Measurements from ENCODE around the gene OASL.
"Not testable (repeated sequence)": the region's sequence is repeated elsewhere in the genome, so short reads cannot be mapped to it uniquely, and the experiment has no call there.

The OASL gene

DNA sequence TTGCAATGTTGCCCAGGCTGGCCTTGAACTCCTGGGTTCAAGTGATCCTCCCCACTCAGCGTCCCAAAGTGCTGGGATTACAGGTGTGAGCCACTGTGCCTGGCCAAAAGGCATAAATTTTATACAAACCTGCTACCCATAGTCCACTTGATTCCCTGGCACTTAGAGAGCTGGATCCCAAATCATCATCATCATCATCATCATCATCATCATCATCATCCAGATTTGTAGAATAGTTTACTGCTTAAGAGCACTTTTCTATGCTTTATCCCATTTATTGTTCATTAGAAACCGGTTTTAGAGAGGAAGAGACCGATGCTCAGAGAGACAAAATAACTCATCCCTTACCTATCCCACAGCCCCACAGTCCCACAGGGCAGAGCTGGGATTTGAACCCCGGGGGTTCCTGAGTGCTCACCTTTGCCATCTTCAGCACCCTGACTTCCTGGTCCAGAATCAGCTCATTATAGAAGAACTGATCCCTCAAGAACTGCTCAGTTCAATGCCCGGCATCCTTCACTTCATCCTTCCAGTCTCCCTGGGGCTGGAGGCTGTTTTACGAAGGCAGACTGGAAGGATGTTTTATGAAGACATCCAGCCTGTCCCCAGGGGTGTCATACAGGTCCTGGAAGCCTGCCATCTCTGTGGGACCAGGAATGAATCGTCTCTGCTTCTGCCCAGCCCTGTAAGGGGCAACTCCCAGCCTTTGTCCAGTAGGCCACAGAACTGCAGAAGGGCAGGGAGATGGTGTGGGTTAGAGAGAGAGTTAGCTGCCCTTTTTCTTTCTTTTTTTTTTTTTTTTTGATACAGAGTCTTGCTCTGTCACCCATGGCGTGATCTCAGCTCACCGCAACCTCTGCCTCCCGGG is 20.2 kb upstream of the OASL start:
- no peak for DNase-seq

DNA sequence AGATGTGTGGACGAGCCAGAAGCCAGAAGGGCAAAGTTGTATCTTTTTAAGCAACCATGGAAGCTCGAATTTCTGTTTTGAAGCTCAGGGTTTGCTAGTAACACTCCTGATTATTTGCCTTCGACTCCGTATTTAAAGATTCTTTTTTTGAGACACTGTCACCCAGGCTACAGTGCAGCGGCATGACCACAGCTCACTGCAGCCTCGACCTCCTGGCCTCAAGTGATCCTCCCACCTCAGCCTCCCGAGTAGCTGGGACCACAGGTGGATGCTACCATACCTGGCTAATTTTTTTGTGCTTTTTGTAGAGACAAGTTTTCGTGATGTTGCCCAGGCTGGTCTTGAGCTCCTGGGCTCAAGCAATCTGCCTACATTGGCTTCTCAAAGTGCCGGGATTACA is 18.7 kb upstream of the OASL start:
- DNase-seq, result no peak

DNA sequence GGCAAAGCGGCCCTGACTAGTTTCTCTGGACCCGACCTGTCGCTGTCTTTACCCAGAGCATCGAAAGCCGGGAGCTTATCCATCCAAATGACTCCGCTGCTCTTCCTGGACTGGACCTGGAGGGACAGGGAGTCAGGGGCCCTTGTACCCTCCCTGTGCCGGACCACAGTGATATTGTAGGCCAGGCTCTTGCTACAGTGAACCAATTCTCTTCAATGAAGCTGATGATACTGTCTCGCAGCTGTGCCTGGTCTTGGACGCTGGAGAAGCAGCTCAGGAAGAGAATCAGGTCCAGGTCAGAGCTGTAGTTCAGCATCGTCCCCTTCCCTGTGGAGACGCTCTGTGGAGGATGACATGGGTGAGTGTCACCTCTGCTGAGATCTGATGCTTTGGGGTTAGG is 14.7 kb upstream of the OASL start:
- no peak for DNase-seq

DNA sequence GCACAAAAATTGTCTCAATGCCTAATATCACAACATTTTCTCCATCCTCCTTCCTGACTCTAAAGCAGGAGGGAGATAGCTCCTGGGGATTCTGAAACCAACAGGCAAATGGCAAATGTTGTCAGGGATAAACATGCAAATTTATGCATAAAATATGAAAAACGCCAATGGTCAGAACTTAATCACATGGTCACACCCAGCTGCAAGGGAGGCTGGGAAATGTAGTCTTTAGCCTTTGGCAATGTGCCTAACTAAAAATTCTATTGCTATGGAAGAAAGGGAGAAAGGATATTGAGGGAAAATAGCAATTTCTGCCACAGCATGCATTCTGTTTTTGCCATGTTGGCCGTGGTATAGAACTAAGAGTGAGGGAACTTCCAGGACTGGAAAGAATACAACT is 11.7 kb upstream of the OASL start:
- DNase-seq, result no peak

DNA sequence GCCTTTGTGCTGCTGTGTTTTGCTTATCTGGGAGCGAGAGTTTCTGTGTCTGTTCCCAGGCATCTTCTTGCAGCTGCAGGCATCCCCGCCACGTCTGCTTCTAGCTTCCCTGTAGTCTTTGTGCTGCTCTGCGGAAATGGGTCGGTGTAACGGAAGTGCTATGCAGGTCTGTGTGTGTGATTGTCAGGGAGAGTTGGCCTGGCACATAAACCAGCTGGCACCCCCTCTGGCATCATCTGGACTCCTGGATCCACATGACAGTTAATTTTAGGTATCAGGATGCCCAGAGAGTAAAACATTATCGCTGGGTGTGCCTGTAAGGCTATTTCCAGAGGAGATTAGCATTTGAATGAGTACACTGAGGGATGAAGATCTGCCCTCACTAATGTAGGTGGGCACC is 9.4 kb upstream of the OASL start:
- DNase-seq, result no peak

DNA sequence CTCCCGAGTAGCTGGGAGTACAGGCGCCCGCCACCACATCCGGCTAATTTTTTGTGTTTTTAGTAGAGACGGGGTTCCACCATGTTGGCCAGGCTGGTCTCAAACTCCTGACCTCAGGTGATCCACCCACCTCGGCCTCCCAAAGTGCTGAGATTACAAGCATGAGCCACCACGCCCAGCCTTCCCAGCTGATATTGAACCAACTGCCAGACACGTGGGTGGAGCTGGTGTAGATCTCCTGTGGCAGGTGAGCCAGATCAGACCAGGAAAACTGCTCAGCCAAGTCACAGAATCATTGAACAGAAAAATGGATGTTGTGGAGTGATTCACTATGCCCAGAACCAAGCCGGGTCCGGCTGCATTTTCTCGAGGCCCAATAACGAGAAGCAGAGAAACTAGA is 8.4 kb upstream of the OASL start:
- not testable (repeated sequence) for DNase-seq

DNA sequence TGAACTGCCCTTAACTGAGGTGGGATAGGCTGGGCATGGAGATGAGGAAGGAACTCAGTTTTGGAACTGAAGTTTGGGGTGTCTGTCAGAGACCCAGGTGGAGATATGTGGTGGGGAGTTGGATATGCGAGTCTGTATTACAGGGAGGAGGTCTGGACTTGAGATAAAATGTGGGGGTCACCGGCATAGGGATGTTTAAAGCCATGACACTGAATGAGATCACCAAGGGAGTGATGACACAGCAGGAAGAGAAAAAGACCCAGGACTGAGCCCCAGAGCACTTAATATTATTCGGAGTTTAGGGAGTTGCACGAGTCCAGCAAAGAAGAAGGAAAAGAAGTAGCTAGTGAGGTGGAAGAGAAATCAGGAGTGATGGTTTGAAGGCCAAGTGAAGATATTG is 4.0 kb upstream of the OASL start:
- DNase-seq, result no peak

DNA sequence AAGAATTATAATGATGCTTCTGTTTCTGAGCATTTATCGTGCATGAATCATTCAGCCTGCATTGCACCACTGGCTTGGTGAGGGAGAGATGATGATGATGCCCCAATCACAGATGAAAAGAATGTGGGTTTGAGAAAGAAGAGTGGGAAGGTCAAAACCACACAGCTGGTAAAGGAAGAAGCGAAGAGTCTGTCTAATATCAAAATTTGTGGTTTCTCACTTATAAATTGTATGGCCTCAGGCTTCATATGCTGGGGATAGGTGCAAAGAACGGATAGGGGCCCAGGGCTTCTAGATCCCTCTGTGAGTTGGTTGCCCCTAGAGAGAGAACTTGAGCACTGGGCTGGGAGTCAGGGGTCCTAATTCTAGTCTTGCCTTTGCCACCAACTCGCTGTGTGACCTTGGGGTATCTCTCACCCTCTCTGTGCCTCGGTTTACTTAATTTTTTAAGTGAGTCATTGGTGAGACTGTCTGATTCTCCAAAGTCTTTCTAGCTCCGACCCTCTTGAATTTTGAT is 2.2 kb downstream of the OASL start:
- DNase-seq, result peak; percentile 66

DNA sequence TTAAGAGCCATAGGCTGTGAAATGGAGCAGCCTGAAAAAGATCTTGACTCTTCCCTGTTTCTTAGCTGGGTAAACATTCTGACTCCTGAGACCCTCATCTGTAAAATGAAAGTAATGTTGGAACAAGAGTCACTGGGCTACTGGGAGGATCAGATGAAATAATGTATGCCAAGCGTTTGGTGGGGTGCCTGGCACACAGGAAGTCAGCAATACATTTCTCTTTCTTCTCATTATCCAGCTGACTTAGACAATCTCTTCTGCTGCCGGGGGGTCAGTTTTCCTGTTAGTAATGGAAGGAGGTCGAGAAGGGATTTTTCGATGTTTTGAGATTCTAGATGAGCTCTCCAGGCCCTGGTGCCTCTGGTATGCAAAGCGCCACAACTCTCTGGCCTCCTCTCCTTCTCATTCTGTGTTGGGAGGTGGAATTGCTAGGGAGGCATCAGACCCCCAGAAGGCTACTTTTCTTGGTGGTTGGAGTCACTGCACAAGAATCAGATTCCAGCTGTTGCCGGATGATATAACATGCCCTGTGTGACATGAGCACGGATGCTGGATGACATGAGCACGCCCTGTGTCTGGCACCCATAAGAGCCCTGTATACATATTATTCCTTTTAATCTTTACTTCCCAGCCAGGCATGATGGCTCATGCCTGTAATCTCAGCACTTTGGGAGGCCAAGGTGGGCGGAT is 4.3 kb downstream of the OASL start:
- no peak for DNase-seq

DNA sequence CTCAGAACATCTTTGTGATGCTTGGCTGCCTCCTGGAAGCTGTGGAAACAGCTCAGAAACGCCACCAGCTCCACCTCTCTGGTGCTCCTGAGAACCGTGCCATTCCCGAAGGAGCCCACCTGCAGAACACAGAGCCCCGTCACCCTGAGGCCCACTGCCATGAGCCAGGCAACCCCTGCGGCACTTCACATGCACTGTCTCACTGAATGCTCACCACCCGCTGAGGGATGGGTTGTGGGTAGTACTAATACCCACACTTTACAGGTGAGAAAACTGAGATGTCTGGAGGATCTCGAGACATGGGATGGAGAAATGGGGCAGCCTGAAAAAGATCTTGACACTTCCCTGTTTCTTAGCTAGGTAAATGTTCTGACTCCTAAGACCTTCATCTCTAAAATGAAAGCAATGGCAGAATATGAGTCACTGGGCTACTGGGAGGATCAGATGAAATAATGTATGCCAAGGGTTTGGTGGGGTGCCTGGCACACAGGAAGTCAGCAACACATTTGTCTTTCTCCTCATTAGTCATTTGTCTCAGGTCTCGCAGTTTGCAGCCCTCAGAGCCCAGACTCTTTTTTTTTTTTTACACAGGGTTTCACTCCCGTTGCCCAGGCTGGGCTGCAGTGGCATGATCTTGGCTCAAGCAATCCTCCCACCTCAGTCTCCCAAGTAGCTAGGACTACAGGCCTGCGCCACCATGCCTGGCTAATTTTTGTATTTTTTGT is 5.3 kb downstream of the OASL start:
- DNase-seq, result peak; percentile 74

DNA sequence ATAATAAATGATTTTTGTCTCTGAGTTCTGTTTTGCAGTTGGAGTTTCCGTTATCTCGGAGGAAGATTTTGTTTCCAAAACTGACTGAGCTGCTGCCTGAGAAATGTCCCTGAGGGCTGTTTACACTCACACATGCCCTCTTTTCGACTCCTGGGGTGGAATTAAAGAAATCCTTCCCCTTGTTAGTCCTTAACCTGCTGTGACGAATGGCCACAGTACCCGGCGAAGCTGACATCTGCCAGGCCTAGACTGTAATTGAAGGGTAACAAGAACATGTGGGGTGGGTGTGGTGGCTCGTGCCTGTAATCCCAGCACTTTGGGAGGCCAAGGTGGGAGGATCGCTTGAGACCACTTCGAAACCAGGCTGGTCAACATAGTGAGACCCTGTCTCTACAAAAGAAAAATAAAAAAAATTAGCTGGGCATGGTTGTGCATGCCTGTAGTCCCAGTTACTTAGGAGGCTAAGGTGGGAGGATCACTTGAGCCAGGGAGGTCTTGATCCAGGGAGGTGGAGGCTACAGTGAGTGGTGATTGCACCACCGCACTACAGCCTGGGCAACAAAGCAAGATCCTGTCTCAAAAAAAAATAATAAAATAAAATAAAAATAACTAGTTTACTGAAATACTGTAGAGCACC is 8.4 kb downstream of the OASL start:
- no peak for DNase-seq

DNA sequence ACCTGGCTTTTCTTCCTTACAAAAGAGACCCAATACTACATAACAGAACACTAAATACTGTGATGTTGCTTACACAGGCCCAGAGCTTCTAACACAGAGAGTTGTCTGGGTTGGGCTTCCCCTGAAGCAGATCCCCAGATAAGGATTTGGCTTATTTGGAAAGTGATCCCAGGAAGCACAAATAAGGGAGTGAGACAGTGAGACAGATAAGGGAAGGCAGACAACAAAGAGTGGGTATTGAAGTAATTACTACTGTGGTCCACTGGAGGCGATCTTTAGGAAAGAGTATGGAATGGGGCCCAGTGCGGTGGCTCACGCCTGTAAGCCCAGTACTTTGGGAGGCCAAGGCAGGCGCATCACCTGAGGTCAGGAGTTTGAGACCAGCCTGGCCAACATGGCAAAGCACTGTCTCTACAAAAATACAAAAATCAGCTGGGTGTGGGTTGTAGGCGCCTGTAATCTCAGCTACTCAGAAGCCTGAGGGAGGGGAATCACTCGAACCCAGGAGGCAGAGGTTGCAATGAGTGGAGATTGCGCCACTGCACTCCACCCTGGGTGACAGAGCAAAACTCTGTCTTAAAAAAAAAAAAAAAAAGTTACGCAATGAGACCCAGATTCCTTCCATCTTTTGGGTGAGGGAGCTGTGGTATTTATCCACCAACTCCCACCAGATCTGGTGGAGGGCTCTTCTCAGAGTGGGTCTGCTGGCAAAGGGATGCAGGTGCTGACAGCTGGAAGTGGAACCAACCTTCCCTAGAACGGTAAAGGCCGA is 12.6 kb downstream of the OASL start:
- DNase-seq, result no peak

DNA sequence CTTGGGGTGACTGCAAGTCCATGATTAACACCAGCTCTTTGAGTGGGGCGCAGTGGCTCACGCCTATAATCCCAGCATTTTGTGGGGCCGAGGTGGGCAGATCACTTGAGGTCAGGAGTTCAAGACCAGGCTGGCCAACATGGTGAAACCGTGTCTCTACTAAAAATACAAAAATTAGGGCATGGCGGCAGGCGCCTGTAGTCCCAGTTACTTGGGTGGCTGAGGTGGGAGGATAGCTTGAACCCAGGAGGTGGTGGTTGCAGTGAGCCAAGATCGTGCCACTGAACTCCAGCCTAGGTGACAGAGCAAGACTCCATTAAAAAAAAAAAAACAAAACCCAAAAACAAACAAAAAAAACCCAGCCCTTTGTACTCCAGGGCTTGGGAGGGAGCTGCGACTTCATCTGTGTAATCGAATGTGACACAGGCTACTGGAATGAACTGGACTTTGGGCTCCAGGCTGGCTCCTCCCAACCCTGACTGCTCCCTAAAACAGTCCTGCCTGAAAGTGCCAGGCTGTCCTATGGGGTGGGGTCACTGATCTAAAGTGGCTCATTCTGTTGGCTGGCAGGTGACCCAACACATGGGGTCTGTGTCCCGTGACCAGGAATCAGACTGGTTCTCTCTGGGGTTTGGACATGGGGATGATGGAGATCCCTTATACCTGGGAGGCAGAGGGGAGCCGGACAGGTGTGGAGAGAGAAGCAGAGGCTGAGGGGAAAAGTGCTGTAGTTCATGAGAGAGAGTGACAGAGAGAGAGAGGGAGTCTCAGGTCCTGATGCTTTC is 13.4 kb downstream of the OASL start:
- DNase-seq, result no peak

DNA sequence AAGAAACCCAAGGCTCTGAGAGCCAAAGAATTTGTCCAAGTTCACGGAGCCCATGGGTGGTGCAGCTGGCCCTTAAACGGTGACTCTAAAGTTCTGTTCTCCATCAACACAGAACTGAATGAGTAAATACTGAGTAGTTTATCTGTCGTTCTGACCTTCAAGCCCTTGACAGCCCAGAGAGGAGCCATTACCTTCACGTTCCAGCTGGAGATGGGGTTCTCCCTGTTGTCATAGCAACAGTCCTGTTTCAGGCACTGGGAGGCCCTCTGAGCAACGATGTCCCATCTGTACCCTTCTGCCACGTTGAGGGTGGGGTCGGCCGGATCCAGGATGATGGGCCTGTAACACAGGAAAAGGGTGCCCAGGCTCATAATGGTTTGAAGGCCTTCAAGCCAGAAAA is 15.2 kb downstream of the OASL start:
- DNase-seq, result no peak

DNA sequence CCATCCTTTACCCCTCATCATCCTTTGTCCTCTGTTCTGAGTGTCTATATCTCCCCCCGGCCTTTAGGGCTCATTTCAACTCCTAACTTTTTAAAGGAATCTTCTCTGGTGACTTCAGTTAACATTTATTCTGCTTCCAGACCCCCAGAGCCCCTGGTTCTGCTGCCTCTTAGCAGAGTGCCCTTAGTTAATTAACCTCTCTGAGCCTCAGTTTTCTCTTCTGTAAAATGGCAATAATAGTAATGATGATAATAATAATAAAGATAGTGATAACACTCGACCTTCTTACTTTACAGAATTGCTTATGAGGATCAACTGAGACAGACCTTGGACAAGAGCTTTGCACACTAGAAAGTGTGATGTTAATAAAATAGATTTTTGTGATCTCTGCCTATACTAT is 16.3 kb downstream of the OASL start:
- no peak for DNase-seq

DNA sequence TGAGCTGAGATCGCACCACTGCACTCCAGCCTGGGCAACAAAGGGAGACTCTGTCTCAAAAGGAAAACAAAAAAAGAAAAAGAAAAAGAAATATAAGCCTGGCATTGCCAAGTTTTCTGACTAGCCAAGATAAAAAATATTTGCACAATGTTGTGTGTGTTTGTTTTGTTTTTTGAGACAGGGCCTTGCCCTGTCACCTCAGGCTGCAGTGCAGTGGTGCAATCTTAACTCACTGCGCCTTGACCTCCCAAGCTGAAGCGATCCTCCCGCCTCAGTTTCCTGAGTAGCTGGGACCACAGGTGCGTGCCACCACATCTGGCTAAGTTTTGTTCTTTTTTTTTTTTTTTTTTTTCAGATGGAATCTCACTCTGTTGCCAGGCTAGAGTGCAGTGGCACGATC is 17.3 kb downstream of the OASL start:
- DNase-seq, result no peak

DNA sequence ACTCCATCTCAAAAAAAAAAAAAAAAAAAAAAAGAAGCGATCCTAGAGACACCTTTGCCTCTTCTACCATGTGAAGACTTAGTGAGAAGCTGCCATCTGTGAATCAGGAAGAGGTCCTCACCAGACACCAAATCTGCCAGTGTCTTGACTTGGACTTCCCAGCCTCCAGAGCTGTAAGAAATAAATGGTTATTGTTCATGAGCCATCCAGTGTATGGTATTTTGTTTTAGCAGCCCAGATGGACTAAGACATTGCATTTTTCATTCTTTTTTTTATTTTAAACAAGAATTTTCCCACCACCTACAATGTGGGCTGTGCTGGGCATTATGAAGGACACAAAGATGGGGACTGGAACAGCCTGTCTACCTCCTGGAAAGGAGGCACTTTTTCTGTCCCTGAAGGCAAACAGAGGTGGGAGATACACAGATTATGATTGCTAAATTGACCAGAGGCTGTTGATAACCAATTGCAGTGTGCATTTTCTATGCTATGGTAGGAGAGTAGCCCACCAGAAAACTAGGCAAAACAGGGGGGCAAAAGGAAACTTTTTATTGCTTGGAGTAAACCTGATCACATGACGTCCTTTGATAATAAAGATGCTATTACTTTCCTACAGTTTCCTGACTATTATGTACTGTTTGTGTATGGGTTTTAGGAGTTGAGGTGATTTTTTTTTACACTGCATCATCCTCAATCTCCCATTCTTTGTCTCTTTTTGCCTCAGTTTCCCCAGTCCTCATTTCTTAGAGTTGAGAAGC is 20.0 kb downstream of the OASL start:
- DNase-seq, result no peak

DNA sequence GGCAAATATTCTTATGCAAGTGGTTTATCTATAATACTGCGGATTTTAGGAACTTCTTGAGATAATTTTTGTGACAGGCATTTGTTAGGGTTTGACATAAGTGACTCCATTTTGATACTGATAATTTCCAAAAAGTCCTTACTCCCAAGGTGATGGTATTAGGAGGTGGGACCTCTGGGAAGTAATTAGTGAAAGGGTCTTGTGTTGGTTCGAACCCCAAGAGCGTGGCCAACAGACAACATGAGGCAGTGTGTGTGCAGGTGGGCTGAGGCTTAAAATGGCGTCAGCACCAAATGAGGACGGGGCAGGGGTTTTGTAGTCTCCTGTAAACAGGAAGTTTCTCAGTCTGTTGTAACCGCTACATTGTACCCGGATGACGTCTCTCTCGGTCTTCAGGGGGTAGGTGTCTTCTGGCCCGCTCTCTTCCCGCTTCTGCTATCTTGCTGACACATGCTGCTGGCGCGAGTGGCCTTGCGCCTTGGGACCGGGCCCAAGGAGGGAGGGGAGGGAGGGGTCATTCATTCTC is 21.0 kb downstream of the OASL start:
- no peak for DNase-seq

DNA sequence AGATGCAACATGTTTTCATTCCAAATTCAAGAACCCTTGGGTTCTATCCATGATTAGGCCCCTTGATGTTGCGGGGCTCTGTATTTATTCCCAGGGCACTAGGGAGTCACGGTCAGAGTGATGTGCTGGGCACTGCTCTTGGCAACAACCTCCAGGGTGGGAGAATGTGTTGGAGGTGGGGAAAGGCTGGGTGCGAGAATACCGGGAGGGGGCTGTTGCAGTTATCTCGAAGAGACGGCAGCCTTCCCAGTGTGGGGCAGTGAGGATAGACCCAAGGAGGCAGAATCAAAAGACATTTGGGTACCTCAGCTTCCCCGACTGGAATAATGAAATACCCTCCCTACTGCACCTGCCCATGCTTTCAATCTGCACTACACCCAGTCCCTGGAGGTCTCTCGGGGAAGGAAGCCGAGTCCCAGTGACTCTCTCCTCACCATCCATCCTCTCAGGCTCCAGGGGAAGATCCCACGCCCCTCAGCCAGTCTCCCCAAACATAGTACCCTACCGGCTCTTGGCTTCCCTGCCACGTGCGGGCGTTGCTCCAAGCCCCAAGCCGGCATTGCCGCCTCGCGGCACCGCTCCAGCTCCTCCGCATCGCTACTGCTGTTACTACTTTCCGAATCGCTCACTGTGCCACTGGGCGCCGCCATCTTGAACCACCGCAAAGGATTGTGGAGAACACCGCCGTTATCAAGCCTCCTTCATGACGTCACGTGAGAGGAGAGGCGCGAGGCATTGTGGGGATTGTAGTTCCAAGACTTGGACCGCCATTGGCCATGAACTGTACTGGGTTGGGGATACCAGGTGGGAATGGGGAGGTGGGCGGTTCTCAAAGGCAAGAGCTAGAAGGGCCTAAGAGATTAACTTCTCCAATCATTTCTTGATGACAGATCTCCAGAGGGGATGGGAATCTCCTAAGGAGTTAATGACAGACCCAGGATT is 22.9 kb downstream of the OASL start, which contains the start of gene C12orf43:
Gene C12orf43, minus strand, starts transcription at position 663 of the 942 bp plus-strand sequence. Its CDS starts 13 bp downstream, at position 650.
- DNase-seq, result peak; percentile 95
